Measurements from ENCODE around the gene STOML1. TPM values are rescaled to one million over a fixed set of nuclear protein-coding genes. Genes with fewer than 3 reads are reported as not detected.
"Not testable (repeated sequence)": the region's sequence is repeated elsewhere in the genome, so short reads cannot be mapped to it uniquely, and the experiment has no call there.

STOML1 gene
- total RNA-seq, 4 donors from 2014 or later: 8.1 to 21.7 (median 13.7) TPM

DNA sequence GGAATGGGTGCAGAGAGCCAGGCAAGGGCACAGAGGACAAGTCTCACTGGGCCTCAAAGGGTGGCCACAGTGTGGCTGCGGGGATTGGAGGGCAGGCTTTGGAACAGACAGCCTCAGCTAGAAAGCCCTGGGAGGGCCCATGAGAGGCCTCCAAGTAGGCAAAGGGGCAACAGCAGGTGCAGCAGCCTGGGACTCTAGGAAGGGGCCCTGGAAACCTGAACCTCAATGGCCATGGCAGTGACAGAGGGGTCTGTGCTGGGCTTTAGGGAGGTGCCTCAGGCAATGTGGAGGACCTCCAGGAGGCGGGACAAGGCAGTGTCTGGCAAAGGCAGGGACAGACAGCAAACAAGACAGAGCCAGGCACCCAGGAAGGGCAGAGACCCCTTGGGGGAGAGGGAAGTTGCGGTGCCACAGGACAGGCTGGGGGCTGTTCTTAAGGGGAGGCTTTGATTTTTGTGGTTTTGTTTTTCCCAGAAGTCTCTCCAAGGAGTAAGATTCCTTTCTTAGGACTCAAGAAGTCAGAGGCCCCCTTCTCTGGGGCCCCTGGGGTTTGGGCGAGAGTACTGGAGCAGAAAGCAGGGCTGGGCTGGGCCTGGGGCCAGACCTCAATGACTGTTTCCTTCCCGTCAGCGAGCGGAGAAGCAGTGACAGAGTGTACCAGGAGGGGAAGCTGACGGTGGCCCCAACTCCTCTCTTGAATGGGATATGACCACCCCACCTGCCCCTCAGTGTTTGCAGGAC is 9.7 kb downstream of the STOML1 start:
- 25 to 33% methylated on average over 1 to 2 of the region's 8 CpGs for WGBS, 2 donors (ENCODE audit: low coverage in 1 of 2)
- H3K4me3 ChIP-seq: peak overlapping the region in 1 of 2 donors; percentile 19
- no peaks in the 10 kb centered on the region for H3K27me3 ChIP-seq
- ATAC-seq: peak; percentile 88
- peaks cover 4 to 62% (median 48%) of the 10 kb centered on the region in 3 donors for H3K4me1 ChIP-seq
- H3K27ac ChIP-seq: peak overlapping the region; percentile 21 to 95 (median 88)
- no peaks in the 10 kb centered on the region for H3K9me3 ChIP-seq
- TF ChIP-seq, protein P1, sequence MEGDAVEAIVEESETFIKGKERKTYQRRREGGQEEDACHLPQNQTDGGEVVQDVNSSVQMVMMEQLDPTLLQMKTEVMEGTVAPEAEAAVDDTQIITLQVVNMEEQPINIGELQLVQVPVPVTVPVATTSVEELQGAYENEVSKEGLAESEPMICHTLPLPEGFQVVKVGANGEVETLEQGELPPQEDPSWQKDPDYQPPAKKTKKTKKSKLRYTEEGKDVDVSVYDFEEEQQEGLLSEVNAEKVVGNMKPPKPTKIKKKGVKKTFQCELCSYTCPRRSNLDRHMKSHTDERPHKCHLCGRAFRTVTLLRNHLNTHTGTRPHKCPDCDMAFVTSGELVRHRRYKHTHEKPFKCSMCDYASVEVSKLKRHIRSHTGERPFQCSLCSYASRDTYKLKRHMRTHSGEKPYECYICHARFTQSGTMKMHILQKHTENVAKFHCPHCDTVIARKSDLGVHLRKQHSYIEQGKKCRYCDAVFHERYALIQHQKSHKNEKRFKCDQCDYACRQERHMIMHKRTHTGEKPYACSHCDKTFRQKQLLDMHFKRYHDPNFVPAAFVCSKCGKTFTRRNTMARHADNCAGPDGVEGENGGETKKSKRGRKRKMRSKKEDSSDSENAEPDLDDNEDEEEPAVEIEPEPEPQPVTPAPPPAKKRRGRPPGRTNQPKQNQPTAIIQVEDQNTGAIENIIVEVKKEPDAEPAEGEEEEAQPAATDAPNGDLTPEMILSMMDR (IDR thresholded peaks at IDR 0.05): no peak
- TF ChIP-seq POLR2AphosphoS5 (IDR thresholded peaks at IDR 0.05): peak; percentile 87
- peaks cover 0 to 25% of the 10 kb centered on the region in 2 donors for H3K36me3 ChIP-seq

DNA sequence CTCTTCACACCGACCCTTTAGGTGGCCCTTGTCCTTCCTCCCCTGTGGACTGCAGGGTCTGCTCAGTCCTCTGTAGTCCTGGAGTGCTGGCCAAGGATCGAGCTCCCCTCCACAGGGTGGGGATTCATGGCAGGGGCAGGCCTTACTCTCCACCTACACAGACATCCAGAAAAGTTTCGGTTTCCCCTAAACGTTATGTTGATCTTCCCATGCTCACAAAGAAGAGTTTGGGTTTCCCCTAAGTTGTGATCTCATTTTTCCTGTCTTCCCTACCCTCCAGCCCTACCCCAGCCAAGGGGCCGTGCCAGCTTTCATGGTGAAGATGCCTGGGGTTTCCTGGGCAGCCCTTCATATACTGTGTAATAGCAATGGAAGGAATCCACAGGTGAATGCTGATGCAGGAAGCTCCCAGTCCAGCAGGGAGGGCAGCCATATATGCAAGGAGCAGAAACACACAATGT is 10.3 kb downstream of the STOML1 start:
- Histone ChIP-seq H3K36me3 (peaks cover 0 to 19% of the 10 kb centered on the region in 2 donors), H3K4me1 (peaks cover 4 to 56% (median 48%) of the 10 kb centered on the region in 3 donors), H3K27ac (peak overlapping the region in 3 of 4 donors; percentile 88 to 95 (median 89)), H3K4me3 (no peak overlapping the region), H3K27me3 (no peaks in the 10 kb centered on the region), H3K9me3 (no peaks in the 10 kb centered on the region)
- 10% methylated on average over 3 of the region's 5 CpGs; no CpG with 5 or more reads in 1 of the 2 donors for WGBS, 2 donors (ENCODE audit: low coverage in 1 of 2)
- no peak for ATAC-seq
- TF ChIP-seq, protein P1 (IDR thresholded peaks at IDR 0.05): no peak
- TF ChIP-seq POLR2AphosphoS5 (IDR thresholded peaks at IDR 0.05): peak; percentile 56
- TF ChIP-seq POLR2A (IDR thresholded peaks at IDR 0.05): no peak
- TF ChIP-seq EP300 (IDR thresholded peaks at IDR 0.05): no peak

DNA sequence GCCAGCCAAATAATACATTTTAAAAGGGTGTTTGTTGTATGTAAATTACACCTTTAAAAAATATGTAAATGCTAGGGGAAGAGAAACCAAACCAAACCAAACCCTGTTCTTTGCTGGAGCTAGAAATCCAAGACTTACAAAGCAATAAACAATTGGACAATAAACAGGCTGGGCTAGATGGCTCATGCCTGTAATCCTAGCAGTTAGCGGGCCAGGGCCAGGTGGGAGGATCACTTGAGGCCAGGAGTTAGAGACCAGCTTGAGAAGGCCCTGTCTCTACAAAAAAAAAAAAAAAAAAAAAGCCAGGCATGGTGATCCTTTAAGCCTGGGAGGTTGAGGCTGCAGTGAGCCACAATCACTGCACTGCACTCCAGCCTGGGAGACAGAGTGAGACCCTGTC is 12.5 kb downstream of the STOML1 start:
- no peak for TF ChIP-seq EP300 (IDR thresholded peaks at IDR 0.05)
- TF ChIP-seq POLR2AphosphoS5 (IDR thresholded peaks at IDR 0.05): no peak
- TF ChIP-seq, protein P1 (IDR thresholded peaks at IDR 0.05): no peak
- TF ChIP-seq POLR2A (IDR thresholded peaks at IDR 0.05): no peak
- H3K4me3 ChIP-seq: no peak overlapping the region
- no peak for ATAC-seq
- peaks cover 15% of the 10 kb centered on the region for H3K27me3 ChIP-seq
- H3K4me1 ChIP-seq: peaks cover 4 to 34% (median 32%) of the 10 kb centered on the region in 3 donors
- H3K27ac ChIP-seq: no peak overlapping the region
- 91% methylated on average over 1 of the region's 1 CpG; no CpG with 5 or more reads in 1 of the 2 donors for WGBS, 2 donors (ENCODE audit: low coverage in 1 of 2)
- H3K36me3 ChIP-seq: no peaks in the 10 kb centered on the region
- no peaks in the 10 kb centered on the region for H3K9me3 ChIP-seq

DNA sequence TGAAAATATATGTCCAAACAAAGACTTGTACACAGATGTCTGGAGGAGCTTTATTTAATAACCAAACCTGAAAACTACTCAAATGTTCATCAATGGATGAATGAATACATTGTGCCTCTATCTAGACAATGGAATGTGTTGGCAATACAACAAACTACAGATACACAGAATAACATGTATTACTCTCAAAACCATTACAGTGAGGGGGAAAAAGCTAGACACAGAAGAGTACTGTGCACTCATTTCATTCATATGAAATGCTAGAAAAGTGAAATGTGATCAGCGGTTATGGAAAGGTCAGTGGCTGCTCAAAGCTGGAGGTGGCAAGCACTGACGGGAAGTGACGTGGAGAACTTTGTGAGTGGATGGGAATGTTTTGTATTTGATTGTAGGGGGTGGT is 13.2 kb downstream of the STOML1 start:
- ATAC-seq: no peak
- no peaks in the 10 kb centered on the region for H3K36me3 ChIP-seq
- TF ChIP-seq POLR2AphosphoS5 (IDR thresholded peaks at IDR 0.05) (no peak), EP300 (IDR thresholded peaks at IDR 0.05) (no peak)
- TF ChIP-seq, protein P1 (IDR thresholded peaks at IDR 0.05): no peak
- peaks cover 18% of the 10 kb centered on the region for H3K27me3 ChIP-seq
- H3K9me3 ChIP-seq: no peaks in the 10 kb centered on the region
- peaks cover 4 to 27% (median 25%) of the 10 kb centered on the region in 3 donors for H3K4me1 ChIP-seq
- 82 to 100% methylated on average over 3 of the region's 3 CpGs for WGBS, 2 donors (ENCODE audit: low coverage in 1 of 2)
- no peak overlapping the region for H3K4me3 ChIP-seq
- no peak overlapping the region for H3K27ac ChIP-seq

DNA sequence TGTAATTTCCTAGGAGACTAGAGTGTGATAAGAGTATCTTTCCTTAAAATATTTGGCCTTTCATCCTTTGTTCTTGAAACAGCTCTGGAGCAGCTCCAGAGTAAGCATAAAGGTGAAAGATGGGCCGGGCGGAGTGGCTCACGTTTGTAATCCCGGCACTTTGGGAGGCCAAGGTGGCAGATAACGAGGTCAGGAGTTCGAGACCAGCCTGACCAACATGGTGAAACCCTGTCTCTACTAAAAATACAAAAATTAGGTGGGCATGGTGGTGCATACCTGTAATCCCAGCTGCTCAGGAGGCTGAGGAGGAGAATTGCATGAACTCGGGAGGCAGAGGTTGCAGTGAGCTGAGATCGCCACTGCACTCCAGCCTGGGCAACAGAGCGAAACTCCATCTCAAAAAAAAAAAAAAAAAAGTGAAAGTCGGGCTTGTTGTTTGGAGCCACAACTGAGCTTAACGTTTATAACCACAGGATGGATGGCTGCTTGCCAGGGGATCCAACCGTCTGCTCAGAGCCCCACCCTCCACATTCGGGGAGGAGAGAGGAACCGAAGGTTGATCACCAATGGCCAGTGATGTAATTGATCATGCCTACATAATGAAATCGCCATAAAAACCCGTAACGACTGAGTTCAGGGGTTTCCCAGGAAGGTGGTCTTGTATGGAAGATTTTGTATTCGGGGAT is 16.5 kb downstream of the STOML1 start:
- H3K4me3 ChIP-seq, H3K9me3 ChIP-seq, ATAC-seq, H3K27ac ChIP-seq, H3K36me3 ChIP-seq: not testable (repeated sequence)
- Histone ChIP-seq H3K4me1 (peaks cover 0 to 11% (median 0%) of the 10 kb centered on the region in 3 donors), H3K27me3 (peaks cover 18% of the 10 kb centered on the region)
- WGBS, 2 donors (ENCODE audit: low coverage in 1 of 2): 45 to 50% methylated on average over 10 to 17 of the region's 18 CpGs

DNA sequence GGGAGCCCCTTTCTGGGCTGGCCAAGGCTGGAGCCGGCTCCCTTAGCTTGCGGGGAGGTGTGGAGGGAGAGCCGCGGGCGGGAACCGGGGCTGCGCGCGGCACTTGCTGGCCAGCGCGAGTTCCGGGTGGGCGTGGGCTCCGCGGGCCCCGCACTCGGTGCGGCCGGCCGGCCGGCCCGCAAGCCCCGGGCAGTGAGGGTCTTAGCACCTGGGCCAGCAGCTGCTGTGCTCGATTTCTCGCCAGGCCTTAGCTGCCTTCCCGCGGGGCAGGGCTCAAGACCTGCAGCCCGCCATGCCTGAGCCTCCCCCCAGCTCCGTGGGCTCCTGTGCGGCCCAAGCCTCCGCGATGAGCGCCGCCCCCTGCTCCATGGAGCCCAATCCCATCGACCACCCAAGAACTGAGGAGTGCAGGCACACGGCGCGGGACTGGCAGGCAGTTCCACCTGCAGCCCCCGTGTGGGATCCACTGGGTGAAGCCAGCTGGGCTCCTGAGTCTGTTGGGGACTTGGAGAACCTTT is 18.4 kb downstream of the STOML1 start:
- H3K27ac ChIP-seq: peak overlapping the region in 1 of 4 donors; percentile 14
- whole genome bisulfite sequencing, 2 donors (ENCODE audit: low coverage in 1 of 2): no CpG with 5 or more reads among the region's 39 CpGs
- H3K9me3 ChIP-seq, H3K4me3 ChIP-seq, H3K36me3 ChIP-seq, ATAC-seq: not testable (repeated sequence)
- peaks cover 18% of the 10 kb centered on the region for H3K27me3 ChIP-seq
- peaks cover 0 to 11% (median 0%) of the 10 kb centered on the region in 3 donors for H3K4me1 ChIP-seq

Measured in gastroesophageal sphincter (tissue), 4 donors.